ENCODE data around the gene PM20D2. TPM values are rescaled to one million over a fixed set of nuclear protein-coding genes. Genes with fewer than 3 reads are reported as not detected.

The PM20D2 gene
- total and polyA plus RNA-seq, 2 of the 8 experiments (the other 6 are each of a cell fraction or from before 2014, with no cell fraction given): 2.7 to 7.6 TPM

GRCh38 chr6:89118931-89119330, 26.9 kb upstream of the PM20D2 start (continued):
- TF ChIP-seq CHD7 (IDR thresholded peaks at IDR 0.05; ENCODE audit: insufficient replicate concordance, low read length) (no peak), BRCA1 (IDR thresholded peaks at IDR 0.05; ENCODE audit: low read depth, low read length) (no peak)

Data from H1 (cell line).